Esophagus squamous epithelium (tissue), 4 donors: ENCODE results near the gene DAGLB.

Experiments used
- CTCF ChIP-seq, 6 experiments: fragments of 450-650 bp in 4 of 6; fragments of 200-600 bp in 2 of 6; sonication (generic) in 2 of 6; IDR thresholded peaks; one replicate each; pipeline ENCODE4 v1.5.1; 2016 to 2019; ENCODE audit warnings: antibody characterized with exemption in 6 of 6, mild to moderate bottlenecking in 4 of 6, moderate library complexity in 4 of 6
- POLR2A ChIP-seq, 4 donors: fragments of 450-650 bp; IDR thresholded peaks; one replicate each; pipeline ENCODE4 v1.6.1; 2017; ENCODE audit warnings: antibody characterized with exemption in 4 of 4, mild to moderate bottlenecking in 4 of 4, moderate library complexity in 3 of 4

DNA sequence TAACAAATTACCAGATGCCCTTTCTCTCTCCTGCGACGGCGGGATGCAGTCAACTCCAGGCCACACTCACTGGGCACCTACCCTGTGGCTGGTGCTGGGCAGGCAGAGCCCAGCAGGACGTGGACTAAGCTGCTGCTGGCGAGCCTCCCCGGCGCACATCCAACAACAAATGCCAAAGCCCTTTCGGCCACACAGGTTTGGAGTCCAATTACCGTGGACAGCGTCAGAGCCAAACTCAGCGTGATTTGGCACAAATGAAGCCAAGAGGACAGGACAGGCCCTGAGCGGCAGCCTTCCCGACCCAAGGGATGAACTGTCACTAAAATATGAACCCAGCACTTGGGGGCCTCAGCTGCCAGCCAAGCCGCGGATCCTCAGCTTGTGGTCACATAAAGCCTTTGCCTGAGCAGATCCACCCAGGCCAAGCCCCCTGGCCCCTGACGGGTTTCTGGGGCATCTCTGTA is 28.4 kb downstream of the DAGLB start:
- TF ChIP-seq CTCF (IDR thresholded peaks at IDR 0.05), result no peak
- no peak for TF ChIP-seq POLR2A (IDR thresholded peaks at IDR 0.05)
